ENCODE data around the gene VWF.

- TF ChIP-seq POLR2A (IDR thresholded peaks at IDR 0.05) (no peak), CTCF (IDR thresholded peaks at IDR 0.05) (no peak)
These were observed 79.0 kb downstream of the VWF start for GRCh38 chr12:6045438-6045837.
